Neural cell (in vitro differentiated cells): Measurements from ENCODE around the gene ELMO1. TPM values are rescaled to one million over a fixed set of nuclear protein-coding genes. Genes with fewer than 3 reads are reported as not detected.

Experiments used
- H2AFZ ChIP-seq: fragments of 200-600, 300-800 bp; sonication (generic), shearing (Covaris generic); 2 replicates; pipeline ENCODE4 v1.6.0; 2014; ENCODE audit warnings: low read depth, mild to moderate bottlenecking, antibody characterized with exemption, low read length, moderate library complexity
- H3F3A ChIP-seq: fragments of 200-600 bp; shearing (Covaris generic); 2 replicates; pipeline ENCODE4 v1.6.1; 2016; ENCODE audit warnings: mild to moderate bottlenecking, moderate library complexity, mixed read lengths, antibody characterized with exemption, low read length; ENCODE audit not compliant: insufficient read depth, poor library complexity, severe bottlenecking
- H3K27ac ChIP-seq: fragments of 200-600, 300-800 bp; sonication (generic), shearing (Covaris generic); 2 replicates; pipeline ENCODE4 v1.5.1; 2014; ENCODE audit warnings: mild to moderate bottlenecking, low read length, moderate library complexity
- H3K27me3 ChIP-seq: fragments of 300-800, 200-600 bp; sonication (generic), shearing (Covaris generic); 2 replicates; pipeline ENCODE4 v1.6.0; 2014; ENCODE audit warnings: mild to moderate bottlenecking, low read depth, low read length, moderate library complexity; ENCODE audit not compliant: insufficient read depth
- H3K36me3 ChIP-seq: fragments of 300-800, 200-600 bp; sonication (generic), shearing (Covaris generic); 2 replicates; pipeline ENCODE4 v1.5.1; 2014; ENCODE audit warnings: mild to moderate bottlenecking, antibody characterized with exemption, low read length, moderate library complexity; ENCODE audit not compliant: insufficient read depth
- H3K4me2 ChIP-seq: fragments of 300-800, 200-600 bp; sonication (generic), shearing (Covaris generic); 2 replicates; pipeline ENCODE4 v1.6.0; 2014; ENCODE audit warnings: mild to moderate bottlenecking, low read length
- H3K4me3 ChIP-seq: fragments of 300-800, 200-600 bp; sonication (generic), shearing (Covaris generic); 2 replicates; pipeline ENCODE4 v1.5.1; 2014; ENCODE audit warnings: mild to moderate bottlenecking, low read length, moderate library complexity
- H3K79me2 ChIP-seq: fragments of 200-600 bp; shearing (Covaris generic); replicated peaks from 2 replicates; pipeline ENCODE4 v1.6.0; 2014; ENCODE audit warnings: mild to moderate bottlenecking, low read length, moderate library complexity; ENCODE audit not compliant: insufficient read depth
- H3K9ac ChIP-seq: fragments of 300-800, 200-600 bp; sonication (generic), shearing (Covaris generic); 2 replicates; pipeline ENCODE4 v1.6.1; 2016; ENCODE audit warnings: mild to moderate bottlenecking, low read length, mixed read lengths
- H3K9me2 ChIP-seq: fragments of 200-600 bp; shearing (Covaris generic); 2 replicates; pipeline ENCODE4 v1.6.1; 2016; ENCODE audit warnings: mild to moderate bottlenecking, low read length, mixed read lengths; ENCODE audit not compliant: insufficient read depth
- H3K9me3 ChIP-seq: fragments of 200-600, 300-800 bp; sonication (generic), shearing (Covaris generic); 2 replicates; pipeline ENCODE4 v1.6.1; 2016; ENCODE audit warnings: mild to moderate bottlenecking, mixed run types, low read length, moderate library complexity, mixed read lengths
- H4K20me1 ChIP-seq: fragments of 200-600 bp; shearing (Covaris generic); 2 replicates; pipeline ENCODE4 v1.6.1; 2016; ENCODE audit warnings: mild to moderate bottlenecking, mixed run types; ENCODE audit not compliant: insufficient read depth
- EP300 ChIP-seq: fragments of 450-650 bp; conservative IDR thresholded peaks from 2 replicates; pipeline ENCODE4 v1.6.1; 2014; ENCODE audit warnings: antibody characterized with exemption, mild to moderate bottlenecking, moderate library complexity; ENCODE audit not compliant: poor library complexity, severe bottlenecking
- EZH2 ChIP-seq: fragments of 200-600, 300-800 bp; shearing (Covaris generic), sonication (generic); IDR thresholded peaks from 2 replicates; pipeline ENCODE4 v1.6.1; 2014; ENCODE audit warnings: antibody characterized with exemption, low read length, borderline replicate concordance, mild to moderate bottlenecking; ENCODE audit not compliant: insufficient read depth, poor library complexity, severe bottlenecking
- MXI1 ChIP-seq: fragments of 450-650 bp; conservative IDR thresholded peaks from 2 replicates; pipeline ENCODE4 v1.6.1; 2014; ENCODE audit warnings: antibody characterized with exemption, mild to moderate bottlenecking; ENCODE audit not compliant: poor library complexity, severe bottlenecking
- POLR2AphosphoS5 ChIP-seq: IDR thresholded peaks from 2 replicates; pipeline ENCODE4 v1.6.1; 2012
- RAD21 ChIP-seq: fragments of 450-650 bp; conservative IDR thresholded peaks from 2 replicates; pipeline ENCODE4 v1.6.1; 2014; ENCODE audit warnings: antibody characterized with exemption, mild to moderate bottlenecking, moderate library complexity
- SMC3 ChIP-seq: fragments of 450-650 bp; conservative IDR thresholded peaks from 2 replicates; pipeline ENCODE4 v1.6.1; 2014; ENCODE audit warnings: antibody characterized with exemption, mild to moderate bottlenecking, moderate library complexity; ENCODE audit not compliant: poor library complexity
- TAF1 ChIP-seq: IDR thresholded peaks from 2 replicates; pipeline ENCODE4 v1.6.1; 2012; ENCODE audit warnings: low read depth
- polyA plus RNA-seq: library from polyadenylated mRNA; depleted of rRNA; stranded (reverse); fragments of >200 nt; gene quantifications from 2 replicates; pipeline ENCODE4 v1.2.3, GENCODE V29; 2014
- TF ChIP-seq, protein P1 (sequence below): IDR thresholded peaks from 2 replicates; pipeline ENCODE4 v1.6.1; 2012; ENCODE audit warnings: borderline replicate concordance
- TF ChIP-seq, protein P2 (sequence below): fragments of 450-650 bp; IDR thresholded peaks from 2 replicates; pipeline ENCODE4 v1.5.1; 2014; ENCODE audit warnings: antibody characterized with exemption, mild to moderate bottlenecking, moderate library complexity; ENCODE audit not compliant: poor library complexity, severe bottlenecking

Gene ELMO1
- polyA plus RNA-seq, 1 donor from 2014 or later: 12.2 TPM

- Histone ChIP-seq H3K4me2 (no peak overlapping the region), H2AFZ (no peak overlapping the region), H3K36me3 (no peaks in the 10 kb centered on the region), H3F3A (no peaks in the 10 kb centered on the region), H4K20me1 (no peaks in the 10 kb centered on the region), H3K9me2 (no peaks in the 10 kb centered on the region), H3K79me2 (no peaks in the 10 kb centered on the region), H3K9ac (no peak overlapping the region), H3K27me3 (no peaks in the 10 kb centered on the region), H3K27ac (no peak overlapping the region), H3K4me3 (no peak overlapping the region), H3K9me3 (no peaks in the 10 kb centered on the region)
- TF ChIP-seq, protein P1, sequence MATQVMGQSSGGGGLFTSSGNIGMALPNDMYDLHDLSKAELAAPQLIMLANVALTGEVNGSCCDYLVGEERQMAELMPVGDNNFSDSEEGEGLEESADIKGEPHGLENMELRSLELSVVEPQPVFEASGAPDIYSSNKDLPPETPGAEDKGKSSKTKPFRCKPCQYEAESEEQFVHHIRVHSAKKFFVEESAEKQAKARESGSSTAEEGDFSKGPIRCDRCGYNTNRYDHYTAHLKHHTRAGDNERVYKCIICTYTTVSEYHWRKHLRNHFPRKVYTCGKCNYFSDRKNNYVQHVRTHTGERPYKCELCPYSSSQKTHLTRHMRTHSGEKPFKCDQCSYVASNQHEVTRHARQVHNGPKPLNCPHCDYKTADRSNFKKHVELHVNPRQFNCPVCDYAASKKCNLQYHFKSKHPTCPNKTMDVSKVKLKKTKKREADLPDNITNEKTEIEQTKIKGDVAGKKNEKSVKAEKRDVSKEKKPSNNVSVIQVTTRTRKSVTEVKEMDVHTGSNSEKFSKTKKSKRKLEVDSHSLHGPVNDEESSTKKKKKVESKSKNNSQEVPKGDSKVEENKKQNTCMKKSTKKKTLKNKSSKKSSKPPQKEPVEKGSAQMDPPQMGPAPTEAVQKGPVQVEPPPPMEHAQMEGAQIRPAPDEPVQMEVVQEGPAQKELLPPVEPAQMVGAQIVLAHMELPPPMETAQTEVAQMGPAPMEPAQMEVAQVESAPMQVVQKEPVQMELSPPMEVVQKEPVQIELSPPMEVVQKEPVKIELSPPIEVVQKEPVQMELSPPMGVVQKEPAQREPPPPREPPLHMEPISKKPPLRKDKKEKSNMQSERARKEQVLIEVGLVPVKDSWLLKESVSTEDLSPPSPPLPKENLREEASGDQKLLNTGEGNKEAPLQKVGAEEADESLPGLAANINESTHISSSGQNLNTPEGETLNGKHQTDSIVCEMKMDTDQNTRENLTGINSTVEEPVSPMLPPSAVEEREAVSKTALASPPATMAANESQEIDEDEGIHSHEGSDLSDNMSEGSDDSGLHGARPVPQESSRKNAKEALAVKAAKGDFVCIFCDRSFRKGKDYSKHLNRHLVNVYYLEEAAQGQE: no peak
- TF ChIP-seq, protein P2, sequence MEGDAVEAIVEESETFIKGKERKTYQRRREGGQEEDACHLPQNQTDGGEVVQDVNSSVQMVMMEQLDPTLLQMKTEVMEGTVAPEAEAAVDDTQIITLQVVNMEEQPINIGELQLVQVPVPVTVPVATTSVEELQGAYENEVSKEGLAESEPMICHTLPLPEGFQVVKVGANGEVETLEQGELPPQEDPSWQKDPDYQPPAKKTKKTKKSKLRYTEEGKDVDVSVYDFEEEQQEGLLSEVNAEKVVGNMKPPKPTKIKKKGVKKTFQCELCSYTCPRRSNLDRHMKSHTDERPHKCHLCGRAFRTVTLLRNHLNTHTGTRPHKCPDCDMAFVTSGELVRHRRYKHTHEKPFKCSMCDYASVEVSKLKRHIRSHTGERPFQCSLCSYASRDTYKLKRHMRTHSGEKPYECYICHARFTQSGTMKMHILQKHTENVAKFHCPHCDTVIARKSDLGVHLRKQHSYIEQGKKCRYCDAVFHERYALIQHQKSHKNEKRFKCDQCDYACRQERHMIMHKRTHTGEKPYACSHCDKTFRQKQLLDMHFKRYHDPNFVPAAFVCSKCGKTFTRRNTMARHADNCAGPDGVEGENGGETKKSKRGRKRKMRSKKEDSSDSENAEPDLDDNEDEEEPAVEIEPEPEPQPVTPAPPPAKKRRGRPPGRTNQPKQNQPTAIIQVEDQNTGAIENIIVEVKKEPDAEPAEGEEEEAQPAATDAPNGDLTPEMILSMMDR: no peak
- no peak for TF ChIP-seq SMC3
- TF ChIP-seq EP300: no peak
- TF ChIP-seq RAD21: no peak
- no peak for TF ChIP-seq MXI1
- no peak for TF ChIP-seq EZH2
- no peak for TF ChIP-seq TAF1
- no peak for TF ChIP-seq POLR2AphosphoS5
These were observed 356.1 kb downstream of the ELMO1 start for GRCh38 chr7:37092548-37092947.

DNA sequence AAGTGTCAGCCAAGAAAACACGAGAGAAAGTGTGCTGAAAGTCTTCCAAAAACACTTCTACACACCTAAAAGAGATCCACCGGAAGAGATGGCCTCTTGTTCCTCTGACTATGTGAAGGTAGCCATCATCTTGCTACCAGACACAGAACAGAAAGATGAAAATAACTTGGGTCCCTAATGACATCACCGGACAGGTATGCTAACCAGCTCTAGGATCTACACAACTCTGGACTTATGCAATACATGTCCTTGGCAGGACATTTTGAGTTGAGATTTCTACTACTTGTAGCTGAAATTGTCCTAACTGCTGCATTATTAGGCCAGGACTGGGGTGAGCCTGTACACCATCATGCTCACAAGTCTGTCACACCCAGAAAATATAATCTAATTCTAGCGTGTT, 358.7 kb downstream of the ELMO1 start:
- H3K79me2 ChIP-seq: no peaks in the 10 kb centered on the region
- no peaks in the 10 kb centered on the region for H3F3A ChIP-seq

More for the DNA sequence above, 358.7 kb downstream of the ELMO1 start:
- H4K20me1 ChIP-seq: no peaks in the 10 kb centered on the region
- H3K27me3 ChIP-seq: no peaks in the 10 kb centered on the region
- H2AFZ ChIP-seq: no peak overlapping the region
- H3K36me3 ChIP-seq: no peaks in the 10 kb centered on the region
- no peaks in the 10 kb centered on the region for H3K9me2 ChIP-seq
- H3K27ac ChIP-seq: no peak overlapping the region
- H3K9me3 ChIP-seq: no peaks in the 10 kb centered on the region
- H3K4me3 ChIP-seq: no peak overlapping the region
- no peak for TF ChIP-seq TAF1
- TF ChIP-seq RAD21: no peak
- no peak for TF ChIP-seq SMC3
- TF ChIP-seq EP300: no peak
- TF ChIP-seq POLR2AphosphoS5: no peak
- TF ChIP-seq EZH2: no peak
- no peak overlapping the region for H3K4me2 ChIP-seq
- no peak overlapping the region for H3K9ac ChIP-seq
